ENCODE data around the gene LILRA2. TPM values are rescaled to one million over a fixed set of nuclear protein-coding genes. Genes with fewer than 3 reads are reported as not detected.
"Not testable (repeated sequence)": the region's sequence is repeated elsewhere in the genome, so short reads cannot be mapped to it uniquely, and the experiment has no call there.

LILRA2 gene
- total RNA-seq, 1 donor from 2014 or later: 0.15 TPM

DNA sequence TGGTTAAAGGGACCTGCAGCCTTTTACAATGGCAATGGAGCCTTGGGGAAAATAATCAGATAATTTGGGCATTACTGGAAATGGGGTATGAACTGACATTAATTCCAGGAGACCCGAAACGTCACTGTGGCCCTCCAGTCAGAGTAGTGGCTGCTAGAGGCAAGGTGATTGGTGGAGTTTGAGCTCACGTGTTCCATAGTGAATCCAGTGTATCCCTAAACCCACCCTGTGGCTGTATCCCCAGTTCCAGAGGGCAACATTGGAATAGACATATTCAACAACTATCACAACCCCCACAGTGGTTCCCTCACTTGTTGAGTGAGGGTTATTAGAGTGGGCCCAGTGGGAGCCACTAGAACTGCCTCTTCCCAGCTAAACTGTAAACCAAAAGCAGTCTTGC, 3.3 kb upstream of the LILRA2 start:
- intact Hi-C loops (cut with micrococcal nuclease): no loop called here

DNA sequence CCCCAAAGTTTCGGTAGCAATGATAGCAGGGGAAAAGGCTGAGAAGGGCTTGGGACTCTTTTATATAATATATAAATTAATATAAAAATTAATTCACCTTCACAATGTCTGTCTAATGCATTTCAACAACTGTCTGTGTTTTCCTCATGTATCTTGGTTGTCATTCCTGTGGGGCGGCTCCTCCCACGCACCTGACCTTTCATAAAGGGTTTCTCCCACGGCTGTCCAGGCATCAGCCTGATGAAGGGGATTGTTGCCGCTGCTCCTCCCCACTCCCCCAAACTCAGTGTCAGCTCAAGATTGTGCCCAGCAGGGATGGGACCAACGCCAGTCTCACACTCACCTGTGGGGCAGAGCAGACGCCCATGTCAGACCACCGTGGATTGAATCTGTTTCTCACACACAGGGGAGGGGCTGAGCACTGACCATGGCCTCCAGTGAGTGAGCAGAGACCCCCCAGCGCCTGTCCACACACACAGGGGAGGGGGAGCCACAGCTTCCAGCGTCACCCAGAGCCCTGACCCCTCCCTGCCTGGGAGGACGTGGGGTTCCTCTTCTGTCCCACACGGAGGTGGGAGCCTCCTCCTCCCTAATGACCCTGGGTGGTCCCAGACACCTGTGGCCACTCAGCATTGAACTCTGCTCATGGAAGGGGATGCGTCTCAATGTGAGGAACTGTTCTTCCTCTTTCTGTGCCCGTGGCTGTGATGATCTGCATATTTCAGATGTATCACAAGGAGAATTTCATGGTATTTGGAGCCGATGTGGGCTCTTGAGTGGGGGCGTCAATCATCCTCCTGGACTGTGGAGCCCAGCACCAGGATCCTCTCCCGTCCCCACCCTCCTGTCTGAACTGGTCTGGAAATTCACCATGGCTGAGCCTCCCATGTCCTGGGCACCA, 1.6 kb upstream of the LILRA2 start:
- intact Hi-C loops (cut with micrococcal nuclease): not testable (repeated sequence)

DNA sequence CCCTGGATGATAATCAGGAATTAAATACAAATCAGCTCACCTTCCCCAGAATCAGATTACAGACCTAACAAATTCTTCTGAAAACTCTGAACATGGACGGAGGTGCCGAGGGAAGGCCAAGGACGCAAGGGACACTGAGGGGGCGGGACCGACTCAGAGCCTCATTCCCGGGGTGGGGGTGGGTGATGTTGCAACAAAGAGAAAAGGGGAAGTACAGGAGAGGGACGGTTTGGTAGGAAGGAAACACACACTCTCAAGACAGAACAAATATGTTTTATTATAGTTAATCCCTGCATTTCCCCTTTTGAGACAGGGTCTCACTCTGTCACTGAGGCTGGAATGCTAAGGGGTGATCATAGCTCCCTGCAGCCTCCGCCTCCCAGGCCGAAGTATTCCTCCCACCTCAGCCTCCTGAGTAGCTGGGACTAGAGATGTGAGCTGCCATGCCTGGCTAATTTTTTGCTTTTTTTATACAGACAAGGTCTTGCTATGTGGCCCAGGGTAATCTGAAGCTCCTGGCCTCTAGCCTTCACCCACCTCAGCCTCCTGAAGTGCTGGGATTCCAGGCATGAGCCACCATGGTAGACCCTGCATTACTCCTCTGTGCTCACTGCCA, 786 bp upstream of the LILRA2 start:
- intact Hi-C loops (cut with micrococcal nuclease): no loop called here

DNA sequence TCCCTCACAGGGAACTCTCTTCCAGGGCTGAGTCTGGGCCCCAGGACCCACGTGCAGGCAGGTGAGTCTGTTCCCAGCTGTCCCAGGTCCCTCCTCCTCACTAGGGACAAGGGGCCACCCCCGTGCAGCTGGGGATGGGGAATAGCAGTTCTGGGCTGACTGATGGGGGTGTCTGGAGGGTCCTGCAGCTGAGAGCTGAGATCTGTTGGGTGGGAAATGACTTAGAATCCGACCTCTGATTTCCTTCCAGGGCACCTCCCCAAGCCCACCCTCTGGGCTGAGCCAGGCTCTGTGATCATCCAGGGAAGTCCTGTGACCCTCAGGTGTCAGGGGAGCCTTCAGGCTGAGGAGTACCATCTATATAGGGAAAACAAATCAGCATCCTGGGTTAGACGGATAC, 461 bp downstream of the LILRA2 start:
- intact Hi-C loops (cut with micrococcal nuclease): no loop called here

DNA sequence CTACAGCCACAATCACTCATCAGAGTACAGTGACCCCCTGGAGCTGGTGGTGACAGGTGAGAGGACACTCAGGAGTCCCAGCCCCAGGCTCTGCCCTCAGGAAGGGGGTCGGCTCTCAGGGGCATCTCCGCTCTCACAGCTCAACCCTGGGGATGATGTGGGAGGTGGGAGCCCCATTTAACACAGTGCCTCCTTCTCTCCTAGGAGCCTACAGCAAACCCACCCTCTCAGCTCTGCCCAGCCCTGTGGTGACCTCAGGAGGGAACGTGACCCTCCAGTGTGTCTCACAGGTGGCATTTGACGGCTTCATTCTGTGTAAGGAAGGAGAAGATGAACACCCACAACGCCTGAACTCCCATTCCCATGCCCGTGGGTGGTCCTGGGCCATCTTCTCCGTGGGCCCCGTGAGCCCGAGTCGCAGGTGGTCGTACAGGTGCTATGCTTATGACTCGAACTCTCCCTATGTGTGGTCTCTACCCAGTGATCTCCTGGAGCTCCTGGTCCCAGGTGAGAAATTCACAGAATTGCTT, 1.0 kb downstream of the LILRA2 start:
- intact Hi-C loops (cut with micrococcal nuclease): no loop called here

DNA sequence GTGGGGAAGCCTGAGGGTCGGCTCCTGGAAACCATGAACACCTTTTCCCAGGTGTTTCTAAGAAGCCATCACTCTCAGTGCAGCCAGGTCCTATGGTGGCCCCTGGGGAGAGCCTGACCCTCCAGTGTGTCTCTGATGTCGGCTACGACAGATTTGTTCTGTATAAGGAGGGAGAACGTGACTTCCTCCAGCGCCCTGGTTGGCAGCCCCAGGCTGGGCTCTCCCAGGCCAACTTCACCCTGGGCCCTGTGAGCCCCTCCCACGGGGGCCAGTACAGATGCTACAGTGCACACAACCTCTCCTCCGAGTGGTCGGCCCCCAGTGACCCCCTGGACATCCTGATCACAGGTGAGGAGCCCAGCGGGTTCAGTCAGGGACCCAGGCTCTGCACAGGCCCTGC, 1.6 kb downstream of the LILRA2 start:
- intact Hi-C loops (cut with micrococcal nuclease): not testable (repeated sequence)

DNA sequence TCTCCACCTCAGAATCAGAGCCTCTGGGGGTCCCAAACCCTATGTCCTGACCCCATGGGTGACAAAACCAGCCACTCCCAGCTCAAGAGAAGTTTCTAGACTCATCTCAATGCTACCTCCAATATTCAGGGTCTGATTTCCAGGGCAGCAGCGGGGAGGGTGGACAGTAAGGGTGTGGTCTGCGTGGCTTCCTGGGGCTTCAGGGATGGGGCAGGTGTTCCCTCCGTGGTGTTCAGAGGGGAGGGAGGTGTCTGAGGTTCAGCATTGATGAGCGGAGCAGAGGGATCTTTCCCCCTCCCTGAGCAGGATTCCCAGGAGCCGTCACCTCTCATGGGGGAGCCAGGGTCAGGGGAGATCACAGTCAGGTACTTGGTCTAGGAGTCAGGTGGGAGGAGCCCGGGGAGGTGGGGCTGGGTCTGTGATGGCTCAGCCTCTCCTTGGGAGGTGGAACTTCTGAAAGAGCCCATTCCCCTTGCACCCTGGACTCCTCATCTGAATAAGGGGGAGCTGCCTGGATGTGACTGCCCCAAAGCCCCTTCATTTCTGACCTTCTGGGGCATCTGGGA, 2.9 kb downstream of the LILRA2 start:
- intact Hi-C loops (cut with micrococcal nuclease): no loop called here

DNA sequence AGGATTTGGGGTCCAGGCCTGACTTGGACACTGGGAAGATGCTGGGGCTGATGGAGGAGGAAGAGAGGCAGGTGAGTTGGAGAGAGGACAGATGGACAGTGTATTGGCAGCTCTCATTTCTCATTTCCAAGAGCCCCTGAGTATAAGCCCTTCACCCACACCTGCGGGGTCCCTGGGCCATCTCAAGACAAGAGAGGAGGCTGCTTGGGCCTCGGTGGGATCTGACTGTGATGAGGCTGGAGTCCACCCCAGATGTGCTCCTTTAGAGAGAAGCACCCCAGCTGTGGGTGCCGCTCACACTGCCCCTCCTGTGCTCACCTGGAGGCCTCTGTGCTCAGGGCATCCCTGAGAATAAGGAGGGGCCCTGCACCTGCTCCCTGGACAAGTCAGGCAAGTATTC, 3.7 kb downstream of the LILRA2 start:
- intact Hi-C loops (cut with micrococcal nuclease): no loop called here

DNA sequence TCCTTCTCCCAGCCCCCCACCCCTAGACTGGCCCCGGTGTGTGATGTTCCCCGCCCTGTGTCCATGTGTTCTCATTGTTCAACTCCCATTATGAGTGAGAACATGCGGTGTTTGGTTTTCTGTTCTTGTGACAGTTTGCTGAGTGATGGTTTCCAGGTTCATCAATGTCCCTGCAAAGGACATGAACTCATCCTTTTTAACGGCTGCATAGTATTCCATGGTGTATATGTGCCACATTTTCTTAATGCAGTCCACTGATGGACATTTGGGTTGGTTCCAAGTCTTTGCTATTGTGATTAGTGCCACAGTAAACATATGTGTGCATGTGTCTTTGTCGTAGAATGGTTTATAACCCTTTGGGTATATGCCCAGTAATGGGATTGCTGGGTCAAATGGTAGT, 4.7 kb downstream of the LILRA2 start:
- intact Hi-C loops (cut with micrococcal nuclease): not testable (repeated sequence)

DNA sequence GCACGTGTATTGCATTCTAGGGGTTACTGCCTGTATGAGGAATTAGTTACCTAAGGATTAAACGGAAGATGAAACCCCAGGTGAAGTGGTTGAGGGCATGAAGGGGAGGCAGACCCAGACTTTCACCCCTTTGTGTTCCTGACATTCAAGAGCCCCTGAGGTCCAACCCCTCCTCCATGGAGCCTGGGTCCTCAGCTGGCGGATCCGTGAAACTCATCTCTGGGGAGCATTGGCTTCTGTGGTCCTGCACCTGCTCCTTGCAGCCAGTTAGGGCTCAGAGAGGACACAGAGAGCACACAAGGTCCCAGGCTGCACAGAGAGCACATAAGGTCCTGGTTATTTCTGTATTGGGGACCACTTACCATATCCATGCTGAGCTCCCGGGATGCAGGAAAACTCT, 12.8 kb downstream of the LILRA2 start:
- intact Hi-C loops (cut with micrococcal nuclease): no loop called here

DNA sequence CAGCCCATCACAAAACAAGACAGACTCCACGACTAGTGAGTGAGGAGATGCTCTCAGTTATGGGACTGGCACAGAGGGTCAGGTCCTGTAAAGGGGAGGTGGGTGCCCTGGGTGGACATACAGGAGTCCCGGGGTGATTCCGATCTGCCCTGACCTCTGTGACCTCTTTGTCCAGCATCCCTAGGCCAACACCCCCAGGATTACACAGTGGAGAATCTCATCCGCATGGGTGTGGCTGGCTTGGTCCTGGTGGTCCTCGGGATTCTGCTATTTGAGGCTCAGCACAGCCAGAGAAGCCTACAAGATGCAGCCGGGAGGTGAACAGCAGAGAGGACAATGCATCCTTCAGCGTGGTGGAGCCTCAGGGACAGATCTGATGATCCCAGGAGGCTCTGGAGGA, 13.4 kb downstream of the LILRA2 start:
- intact Hi-C loops (cut with micrococcal nuclease): no loop called here

DNA sequence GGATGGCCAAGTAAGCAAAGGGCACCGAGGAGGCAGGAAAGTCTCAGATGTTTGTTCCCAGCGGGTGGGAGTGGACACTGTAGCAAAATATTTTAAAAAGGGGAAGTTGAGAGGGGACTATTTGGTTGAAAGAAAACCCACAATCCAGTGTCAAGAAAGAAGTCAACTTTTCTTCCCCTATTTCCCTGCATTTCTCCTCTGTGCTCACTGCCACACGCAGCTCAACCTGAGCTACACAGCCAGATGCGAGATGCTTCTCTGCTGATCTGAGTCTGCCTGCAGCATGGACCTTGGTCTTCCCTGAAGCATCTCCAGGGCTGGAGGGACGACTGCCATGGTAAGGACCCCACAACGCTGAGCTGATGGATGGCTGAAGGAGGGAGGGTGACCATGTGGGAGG, 19.9 kb downstream of the LILRA2 start, which contains the start of gene LILRA1:
Gene LILRA1, plus strand, starts transcription at position 188 of the 400 bp plus-strand sequence. CDS start 613 bp downstream, outside the sequence.
- intact Hi-C loops (cut with micrococcal nuclease): not testable (repeated sequence)

DNA sequence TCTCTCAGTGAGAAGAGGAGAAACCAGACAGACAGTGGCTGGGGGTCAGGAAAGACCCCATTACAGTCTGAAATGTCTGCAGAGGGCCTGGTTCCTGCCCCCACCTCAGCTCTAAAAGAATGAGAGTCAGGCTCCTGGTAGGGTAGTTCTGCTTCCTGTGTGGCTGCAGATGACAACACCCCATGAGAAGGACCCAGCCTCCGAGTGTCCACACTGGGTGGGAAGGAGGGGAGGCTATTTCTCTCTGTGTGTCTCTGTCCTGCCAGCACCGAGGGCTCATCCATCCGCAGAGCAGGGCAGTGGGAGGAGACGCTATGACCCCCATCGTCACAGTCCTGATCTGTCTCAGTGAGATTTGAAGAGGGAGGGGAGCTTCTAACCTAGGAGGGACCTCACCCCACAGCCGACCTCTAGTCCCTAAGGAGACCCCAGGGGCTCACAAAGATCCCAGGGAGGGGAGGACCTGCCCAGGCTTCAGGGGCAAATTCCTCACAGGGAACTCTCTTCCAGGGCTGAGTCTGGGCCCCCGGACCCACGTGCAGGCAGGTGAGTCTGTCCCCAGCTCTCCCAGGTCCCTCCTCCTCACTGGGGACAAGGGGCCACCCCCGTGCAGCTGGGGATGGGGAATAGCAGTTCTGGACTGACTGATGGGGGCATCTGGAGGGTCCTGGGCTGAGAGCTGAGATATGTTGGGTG, 20.5 kb downstream of the LILRA2 start:
- intact Hi-C loops (cut with micrococcal nuclease): not testable (repeated sequence)

DNA sequence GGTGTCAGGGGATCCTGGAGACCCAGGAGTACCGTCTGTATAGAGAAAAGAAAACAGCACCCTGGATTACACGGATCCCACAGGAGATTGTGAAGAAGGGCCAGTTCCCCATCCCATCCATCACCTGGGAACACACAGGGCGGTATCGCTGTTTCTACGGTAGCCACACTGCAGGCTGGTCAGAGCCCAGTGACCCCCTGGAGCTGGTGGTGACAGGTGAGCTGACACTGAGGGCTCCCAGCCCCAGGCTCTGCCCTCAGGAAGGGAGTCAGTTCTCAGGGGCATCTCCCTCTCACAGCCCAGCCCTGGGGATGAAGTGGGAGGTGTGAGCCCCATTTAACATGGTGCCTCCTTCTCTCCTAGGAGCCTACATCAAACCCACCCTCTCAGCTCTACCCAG, 21.1 kb downstream of the LILRA2 start:
- intact Hi-C loops (cut with micrococcal nuclease): no loop called here

DNA sequence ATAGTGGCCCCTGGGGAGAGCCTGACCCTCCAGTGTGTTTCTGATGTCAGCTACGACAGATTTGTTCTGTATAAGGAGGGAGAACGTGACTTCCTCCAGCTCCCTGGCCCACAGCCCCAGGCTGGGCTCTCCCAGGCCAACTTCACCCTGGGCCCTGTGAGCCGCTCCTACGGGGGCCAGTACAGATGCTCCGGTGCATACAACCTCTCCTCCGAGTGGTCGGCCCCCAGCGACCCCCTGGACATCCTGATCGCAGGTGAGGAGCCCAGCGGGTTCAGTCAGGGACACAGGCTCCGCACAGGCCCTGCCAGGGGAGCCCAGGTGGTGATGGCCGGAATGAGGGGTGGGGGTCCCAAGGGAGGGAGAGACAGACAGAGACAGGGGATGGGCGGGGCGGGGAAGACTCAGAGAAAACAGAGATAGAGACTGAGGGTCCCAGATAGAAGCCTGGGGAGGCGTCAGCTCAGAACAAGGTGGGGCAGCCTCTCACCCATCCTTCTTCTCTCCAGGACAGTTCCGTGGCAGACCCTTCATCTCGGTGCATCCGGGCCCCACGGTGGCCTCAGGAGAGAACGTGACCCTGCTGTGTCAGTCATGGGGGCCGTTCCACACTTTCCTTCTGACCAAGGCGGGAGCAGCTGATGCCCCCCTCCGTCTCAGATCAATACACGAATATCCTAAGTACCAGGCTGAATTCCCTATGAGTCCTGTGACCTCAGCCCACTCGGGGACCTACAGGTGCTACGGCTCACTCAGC, 22.3 kb downstream of the LILRA2 start:
- intact Hi-C loops (cut with micrococcal nuclease): not testable (repeated sequence)

DNA sequence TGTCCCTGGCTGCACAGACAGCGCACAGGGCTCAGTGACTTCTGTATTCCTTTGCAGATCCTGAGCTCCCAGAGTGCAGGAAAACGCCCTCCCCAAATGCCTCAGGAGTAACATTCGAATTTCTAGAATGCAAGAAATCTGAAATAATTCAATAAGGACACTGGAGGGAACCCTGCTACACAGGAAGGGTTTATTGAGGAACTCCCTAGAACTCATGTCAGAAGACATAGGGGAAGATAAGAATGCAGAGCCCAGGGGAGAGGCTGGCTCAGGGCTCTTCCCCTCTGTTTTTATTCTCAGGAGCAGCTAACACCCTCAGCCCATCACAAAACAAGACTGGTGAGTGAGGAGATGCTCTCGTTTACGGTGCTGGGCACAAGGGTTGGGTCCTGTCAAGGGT, 26.6 kb downstream of the LILRA2 start:
- intact Hi-C loops (cut with micrococcal nuclease): no loop called here

DNA sequence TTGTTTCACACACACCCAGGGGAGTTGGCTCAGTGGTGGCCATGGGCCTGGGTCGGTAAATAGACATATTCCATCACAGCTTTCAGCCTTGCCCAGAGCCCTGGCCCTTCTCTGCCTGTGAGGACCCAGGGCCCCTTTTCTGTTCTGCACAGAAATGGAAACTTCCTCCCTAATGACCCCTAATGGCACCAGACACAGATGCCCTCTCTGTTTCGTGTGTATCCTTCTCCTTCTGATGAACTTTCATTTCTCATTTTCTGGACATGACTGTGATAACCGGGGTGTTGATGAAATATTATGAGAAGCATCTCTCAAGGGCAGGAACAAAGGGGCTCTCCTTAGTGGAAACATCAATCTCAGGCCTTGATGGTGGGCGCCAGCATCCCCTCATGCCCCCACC, 32.6 kb downstream of the LILRA2 start:
- intact Hi-C loops (cut with micrococcal nuclease): no loop called here

DNA sequence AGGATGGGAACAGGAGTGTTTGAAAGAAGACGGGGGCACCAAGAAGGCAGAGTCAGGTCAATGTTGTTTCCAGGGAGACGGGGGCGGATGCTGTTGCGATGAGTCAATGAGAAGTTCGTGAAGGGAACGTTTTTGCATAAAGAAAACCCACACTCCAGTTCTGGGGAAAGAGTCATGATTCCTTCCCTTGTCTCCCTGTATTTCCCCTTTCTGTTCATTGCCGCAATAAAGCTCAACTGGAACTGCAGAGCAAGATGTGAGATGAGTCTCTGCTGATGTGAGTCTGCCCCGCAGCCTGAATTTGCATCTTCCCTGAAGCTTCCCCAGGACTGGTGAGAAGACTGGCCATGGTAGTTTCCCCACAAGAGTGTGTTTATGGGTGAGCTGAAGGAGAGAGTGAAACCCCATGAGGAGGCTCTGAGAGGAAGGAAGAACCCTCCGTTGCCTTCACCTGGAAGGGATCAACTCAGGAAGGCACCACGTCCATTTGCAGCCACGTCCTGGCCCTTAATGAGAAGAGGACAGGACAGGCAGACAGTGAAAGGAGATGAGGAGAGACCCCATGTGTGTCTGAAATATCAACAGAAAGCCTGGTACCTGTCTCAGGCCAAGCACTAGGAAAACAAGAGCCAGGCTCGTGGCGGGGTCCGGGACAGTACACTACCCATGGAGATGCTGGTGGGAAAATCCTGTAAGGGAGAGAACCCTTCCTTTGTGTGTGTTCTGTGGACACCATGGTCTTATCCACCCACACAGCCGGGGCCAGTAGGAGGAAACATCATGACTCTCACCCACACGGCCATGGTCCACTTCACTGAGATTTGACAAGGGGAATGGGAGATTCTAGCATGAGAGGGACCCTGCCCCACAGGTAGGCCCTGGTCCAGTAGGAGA, 33.5 kb downstream of the LILRA2 start:
- intact Hi-C loops (cut with micrococcal nuclease): no loop called here

DNA sequence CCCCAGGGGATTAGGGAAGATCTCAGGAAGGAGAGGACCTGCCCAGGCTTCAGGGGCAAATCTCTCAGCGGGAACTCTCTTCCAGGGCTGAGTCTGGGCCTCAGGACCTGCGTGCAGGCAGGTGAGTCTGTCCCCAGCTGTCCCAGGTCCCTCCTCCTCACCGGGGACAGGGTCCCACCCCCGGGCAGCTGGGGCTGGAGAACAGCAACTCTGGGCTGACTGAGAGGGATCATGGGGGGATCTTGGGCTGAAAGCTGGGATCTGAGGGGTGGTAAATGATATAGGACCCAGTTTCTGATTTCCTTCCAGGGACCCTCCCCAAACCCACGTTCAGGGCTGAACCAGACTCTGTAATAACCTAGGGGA, 34.2 kb downstream of the LILRA2 start:
- intact Hi-C loops (cut with micrococcal nuclease): no loop called here

DNA sequence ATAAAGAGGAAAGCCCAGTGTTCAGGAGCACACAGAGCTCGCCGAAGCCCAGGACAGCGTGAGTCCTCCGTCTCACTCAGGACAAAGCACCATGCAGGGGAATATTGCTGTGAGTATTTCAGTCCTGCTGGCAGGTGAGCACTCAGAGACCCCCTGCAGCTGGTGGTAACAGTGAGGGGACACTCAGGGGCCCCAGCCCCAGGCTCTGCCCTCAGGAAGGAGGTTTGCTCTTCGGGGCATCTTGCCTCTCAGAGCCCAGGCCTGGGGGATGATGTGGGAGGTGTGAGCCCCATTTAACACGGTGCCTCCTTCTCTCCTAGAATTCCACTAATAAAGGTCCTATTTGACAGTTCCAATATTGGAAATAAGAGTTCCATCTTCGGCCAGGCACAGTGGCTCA, 34.6 kb downstream of the LILRA2 start:
- intact Hi-C loops (cut with micrococcal nuclease): no loop called here
